GM12865 (cell line): ENCODE measurements around the gene UBE2M.

Source experiments
- DNase-seq: peaks from one replicate; pipeline ENCODE4 v3.0.0; 2010; ENCODE audit warnings: low read depth
- H3K4me3 ChIP-seq: 2 replicates; pipeline ENCODE4 v1.5.1; 2011; ENCODE audit warnings: mild to moderate bottlenecking, low read depth, low read length, control low read depth
- CTCF ChIP-seq: IDR thresholded peaks from 2 replicates; pipeline ENCODE4 v1.5.1; 2011; ENCODE audit warnings: low read length, control low read depth, low read depth, inconsistent platforms; ENCODE audit not compliant: insufficient read depth; ENCODE audit errors: missing control alignments

The UBE2M gene

GRCh38 chr19:58573658-58574164 lies 15.3 kb upstream of the UBE2M start:
- no peak for TF ChIP-seq CTCF
- no peak for DNase-seq
- peak overlapping the region; percentile 77 for H3K4me3 ChIP-seq

GRCh38 chr19:58572818-58573657 lies 14.6 kb upstream of the UBE2M start, which contains the start of gene MZF1:
MZF1 (minus strand) TSS chr19:58573335; CDS start chr19:58571389, 1,946 bp downstream.
- H3K4me3 ChIP-seq = peak within 1 kb of the TSS; percentile 89
- peak; percentile 100 for DNase-seq
- TF ChIP-seq CTCF = peak; percentile 22

- TF ChIP-seq CTCF = no peak
- no peak for DNase-seq
- H3K4me3 ChIP-seq = peak overlapping the region; percentile 89
These were observed 13.8 kb upstream of the UBE2M start for GRCh38 chr19:58572026-58572817.

GRCh38 chr19:58571575-58571947 lies 13.2 kb upstream of the UBE2M start:
- no peak for DNase-seq
- H3K4me3 ChIP-seq = no peak overlapping the region
- TF ChIP-seq CTCF = no peak

- no peak for TF ChIP-seq CTCF
- no peak overlapping the region for H3K4me3 ChIP-seq
- DNase-seq = no peak
These were observed 12.6 kb upstream of the UBE2M start for GRCh38 chr19:58570770-58571574.

- no peak for DNase-seq
- no peak for TF ChIP-seq CTCF
- H3K4me3 ChIP-seq = no peak overlapping the region
These were observed 11.7 kb upstream of the UBE2M start for GRCh38 chr19:58569943-58570670.
